ENCODE measurements around the gene RAB12. TPM values are rescaled to one million over a fixed set of nuclear protein-coding genes. Genes with fewer than 3 reads are reported as not detected.

RAB12 gene
- total RNA-seq, 2 donors from 2014 or later, result 22.0 to 27.0 TPM

GRCh38 chr18:8595445-8595844, 13.8 kb upstream of the RAB12 start:
- Mint-ChIP-seq H3K9me3 (no peaks in the 10 kb centered on the region), H3K27me3 (ENCODE audit: insufficient read depth) (no peaks in the 10 kb centered on the region), H3K4me3 (no peak overlapping the region), H3K27ac (no peak overlapping the region), H3K36me3 (ENCODE audit: low read depth) (no peaks in the 10 kb centered on the region), H3K4me1 (no peaks in the 10 kb centered on the region)
- DNase-seq, result no peak
- no peak overlapping the region for H3K9ac ChIP-seq (ENCODE audit: extremely low read depth, low read length, poor library complexity, severe bottlenecking)
- no peak overlapping the region for H3K4me3 ChIP-seq (ENCODE audit: low read length)
- 91 to 97% methylated on average over 6 of the region's 6 CpGs for WGBS, 2 experiments (ENCODE audit: insufficient coverage in 1 of 2, insufficient read length in 1 of 2)
- no peaks in the 10 kb centered on the region for H3K9me3 ChIP-seq (ENCODE audit: control insufficient read depth, low read length)
- H3K27ac ChIP-seq (ENCODE audit: low read depth, low read length), result no peak overlapping the region
- H3K27me3 ChIP-seq (ENCODE audit: control insufficient read depth, insufficient read depth, low read length, poor library complexity, severe bottlenecking), result no peaks in the 10 kb centered on the region
- no peaks in the 10 kb centered on the region for H3K36me3 ChIP-seq (ENCODE audit: control insufficient read depth, insufficient read depth, low read length)
- no peaks in the 10 kb centered on the region for H3K4me1 ChIP-seq (ENCODE audit: control insufficient read depth, insufficient read depth, low read length)
- TF ChIP-seq CTCF (conservative IDR thresholded peaks at IDR 0.05), result no peak

GRCh38 chr18:8601277-8602032, 7.8 kb upstream of the RAB12 start:
- H3K27me3 ChIP-seq (ENCODE audit: control insufficient read depth, insufficient read depth, low read length, poor library complexity, severe bottlenecking), result no peaks in the 10 kb centered on the region
- H3K27ac ChIP-seq (ENCODE audit: low read depth, low read length), result no peak overlapping the region
- Mint-ChIP-seq H3K4me1 (no peaks in the 10 kb centered on the region), H3K4me3 (no peak overlapping the region), H3K27ac (no peak overlapping the region), H3K36me3 (ENCODE audit: low read depth) (no peaks in the 10 kb centered on the region), H3K9me3 (no peaks in the 10 kb centered on the region), H3K27me3 (ENCODE audit: insufficient read depth) (peaks cover 4% of the 10 kb centered on the region)
- H3K36me3 ChIP-seq (ENCODE audit: control insufficient read depth, insufficient read depth, low read length), result no peaks in the 10 kb centered on the region
- no peak overlapping the region for H3K9ac ChIP-seq (ENCODE audit: extremely low read depth, low read length, poor library complexity, severe bottlenecking)
- H3K4me1 ChIP-seq (ENCODE audit: control insufficient read depth, insufficient read depth, low read length), result no peaks in the 10 kb centered on the region
- 94% methylated on average over 6 of the region's 6 CpGs for WGBS, 2 experiments (ENCODE audit: insufficient coverage in 1 of 2, insufficient read length in 1 of 2)
- DNase-seq, result no peak
- no peak overlapping the region for H3K4me3 ChIP-seq (ENCODE audit: low read length)
- TF ChIP-seq CTCF (conservative IDR thresholded peaks at IDR 0.05), result no peak
- H3K9me3 ChIP-seq (ENCODE audit: control insufficient read depth, low read length), result no peaks in the 10 kb centered on the region

GRCh38 chr18:8602040-8602439, 7.2 kb upstream of the RAB12 start:
- Mint-ChIP-seq H3K4me3 (no peak overlapping the region), H3K27me3 (ENCODE audit: insufficient read depth) (peaks cover 4% of the 10 kb centered on the region), H3K27ac (no peak overlapping the region), H3K36me3 (ENCODE audit: low read depth) (no peaks in the 10 kb centered on the region), H3K4me1 (no peaks in the 10 kb centered on the region), H3K9me3 (no peaks in the 10 kb centered on the region)
- Histone ChIP-seq H3K9ac (ENCODE audit: extremely low read depth, low read length, poor library complexity, severe bottlenecking) (no peak overlapping the region), H3K9me3 (ENCODE audit: control insufficient read depth, low read length) (no peaks in the 10 kb centered on the region), H3K36me3 (ENCODE audit: control insufficient read depth, insufficient read depth, low read length) (no peaks in the 10 kb centered on the region), H3K27me3 (ENCODE audit: control insufficient read depth, insufficient read depth, low read length, poor library complexity, severe bottlenecking) (no peaks in the 10 kb centered on the region), H3K4me1 (ENCODE audit: control insufficient read depth, insufficient read depth, low read length) (no peaks in the 10 kb centered on the region), H3K4me3 (ENCODE audit: low read length) (no peak overlapping the region), H3K27ac (ENCODE audit: low read depth, low read length) (no peak overlapping the region)
- no peak for DNase-seq
- 90 to 93% methylated on average over 3 to 4 of the region's 4 CpGs for WGBS, 2 experiments (ENCODE audit: insufficient coverage in 1 of 2, insufficient read length in 1 of 2)
- no peak for TF ChIP-seq CTCF (conservative IDR thresholded peaks at IDR 0.05)

Measured in endodermal cell (in vitro differentiated cells).